Measurements from ENCODE around the gene AGRP. TPM values are rescaled to one million over a fixed set of nuclear protein-coding genes. Genes with fewer than 3 reads are reported as not detected.

The AGRP gene
- total RNA-seq, 1 experiment from 2014 or later: not detected

DNA sequence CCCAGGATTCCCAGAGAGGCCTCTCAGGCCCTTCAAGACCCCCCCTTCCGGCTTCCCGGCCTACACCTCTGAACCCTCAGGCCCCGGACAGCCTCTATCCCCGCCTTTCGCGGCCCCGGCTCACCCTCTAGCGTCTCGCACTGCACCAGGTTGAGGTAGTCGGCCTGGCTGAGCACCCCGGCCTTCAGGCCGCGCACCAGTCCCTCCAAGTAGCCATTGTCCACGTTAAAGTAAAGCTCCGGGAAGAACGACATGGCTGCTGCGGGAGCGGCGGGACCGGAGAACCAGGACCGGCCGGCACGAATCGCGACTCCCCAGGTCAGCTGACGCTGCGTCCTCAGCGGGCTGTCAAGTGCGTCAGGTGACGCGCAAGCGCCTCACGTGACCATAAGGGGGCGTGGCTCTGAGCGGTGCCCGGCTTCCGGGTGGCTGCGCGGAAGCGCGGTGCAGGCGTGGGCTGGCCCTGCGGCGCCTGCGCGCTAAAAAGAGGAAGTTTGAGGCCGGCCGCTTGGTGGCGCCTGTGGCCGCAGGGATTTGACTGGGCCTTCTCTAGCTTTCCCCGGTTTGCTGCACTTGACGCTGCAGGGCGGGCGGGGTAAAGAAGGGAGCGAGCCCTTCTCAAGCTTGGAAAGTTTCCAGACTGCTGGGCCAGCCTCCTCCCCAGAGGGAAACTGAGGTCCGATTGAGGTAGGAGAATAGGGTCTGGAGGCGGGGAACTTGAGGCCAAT, 2.4 kb downstream of the AGRP start, which contains the start of gene ATP6V0D1 (continued):
- TF ChIP-seq AFF4 (CRISPR knock-in tag; IDR thresholded peaks at IDR 0.05; ENCODE audit: borderline replicate concordance): no peak; the same call in 1 of the 2 replicates
- no peak; the same call in 1 of the 2 replicates for TF ChIP-seq FOXP1 (CRISPR knock-in tag; IDR thresholded peaks at IDR 0.05; ENCODE audit: borderline replicate concordance)
- no peak for TF ChIP-seq TCF7 (CRISPR knock-in tag; IDR thresholded peaks at IDR 0.05; ENCODE audit: low read depth)
- no peak for TF ChIP-seq ELF4 (CRISPR knock-in tag; IDR thresholded peaks at IDR 0.05; ENCODE audit: low read depth)
- TF ChIP-seq ZNF423 (CRISPR knock-in tag; IDR thresholded peaks at IDR 0.05): no peak
- no peak for TF ChIP-seq MLX (CRISPR knock-in tag; IDR thresholded peaks at IDR 0.05)
- TF ChIP-seq, protein P1, sequence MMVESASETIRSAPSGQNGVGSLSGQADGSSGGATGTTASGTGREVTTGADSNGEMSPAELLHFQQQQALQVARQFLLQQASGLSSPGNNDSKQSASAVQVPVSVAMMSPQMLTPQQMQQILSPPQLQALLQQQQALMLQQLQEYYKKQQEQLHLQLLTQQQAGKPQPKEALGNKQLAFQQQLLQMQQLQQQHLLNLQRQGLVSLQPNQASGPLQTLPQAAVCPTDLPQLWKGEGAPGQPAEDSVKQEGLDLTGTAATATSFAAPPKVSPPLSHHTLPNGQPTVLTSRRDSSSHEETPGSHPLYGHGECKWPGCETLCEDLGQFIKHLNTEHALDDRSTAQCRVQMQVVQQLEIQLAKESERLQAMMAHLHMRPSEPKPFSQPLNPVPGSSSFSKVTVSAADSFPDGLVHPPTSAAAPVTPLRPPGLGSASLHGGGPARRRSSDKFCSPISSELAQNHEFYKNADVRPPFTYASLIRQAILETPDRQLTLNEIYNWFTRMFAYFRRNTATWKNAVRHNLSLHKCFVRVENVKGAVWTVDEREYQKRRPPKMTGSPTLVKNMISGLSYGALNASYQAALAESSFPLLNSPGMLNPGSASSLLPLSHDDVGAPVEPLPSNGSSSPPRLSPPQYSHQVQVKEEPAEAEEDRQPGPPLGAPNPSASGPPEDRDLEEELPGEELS (CRISPR knock-in tag; IDR thresholded peaks at IDR 0.05): 0 out of 2 replicates have a peak, but pooled peaks have one; percentile 58
- TF ChIP-seq SMAD3 (CRISPR knock-in tag; IDR thresholded peaks at IDR 0.05; ENCODE audit: borderline replicate concordance): no peak
- TF ChIP-seq, protein P2, sequence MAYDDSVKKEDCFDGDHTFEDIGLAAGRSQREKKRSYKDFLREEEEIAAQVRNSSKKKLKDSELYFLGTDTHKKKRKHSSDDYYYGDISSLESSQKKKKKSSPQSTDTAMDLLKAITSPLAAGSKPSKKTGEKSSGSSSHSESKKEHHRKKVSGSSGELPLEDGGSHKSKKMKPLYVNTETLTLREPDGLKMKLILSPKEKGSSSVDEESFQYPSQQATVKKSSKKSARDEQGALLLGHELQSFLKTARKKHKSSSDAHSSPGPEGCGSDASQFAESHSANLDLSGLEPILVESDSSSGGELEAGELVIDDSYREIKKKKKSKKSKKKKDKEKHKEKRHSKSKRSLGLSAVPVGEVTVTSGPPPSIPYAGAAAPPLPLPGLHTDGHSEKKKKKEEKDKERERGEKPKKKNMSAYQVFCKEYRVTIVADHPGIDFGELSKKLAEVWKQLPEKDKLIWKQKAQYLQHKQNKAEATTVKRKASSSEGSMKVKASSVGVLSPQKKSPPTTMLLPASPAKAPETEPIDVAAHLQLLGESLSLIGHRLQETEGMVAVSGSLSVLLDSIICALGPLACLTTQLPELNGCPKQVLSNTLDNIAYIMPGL (CRISPR knock-in tag; IDR thresholded peaks at IDR 0.05): peak; percentile 78
- peak; percentile 93 for TF ChIP-seq ETV6 (CRISPR knock-in tag; IDR thresholded peaks at IDR 0.05)
- TF ChIP-seq, protein P3, sequence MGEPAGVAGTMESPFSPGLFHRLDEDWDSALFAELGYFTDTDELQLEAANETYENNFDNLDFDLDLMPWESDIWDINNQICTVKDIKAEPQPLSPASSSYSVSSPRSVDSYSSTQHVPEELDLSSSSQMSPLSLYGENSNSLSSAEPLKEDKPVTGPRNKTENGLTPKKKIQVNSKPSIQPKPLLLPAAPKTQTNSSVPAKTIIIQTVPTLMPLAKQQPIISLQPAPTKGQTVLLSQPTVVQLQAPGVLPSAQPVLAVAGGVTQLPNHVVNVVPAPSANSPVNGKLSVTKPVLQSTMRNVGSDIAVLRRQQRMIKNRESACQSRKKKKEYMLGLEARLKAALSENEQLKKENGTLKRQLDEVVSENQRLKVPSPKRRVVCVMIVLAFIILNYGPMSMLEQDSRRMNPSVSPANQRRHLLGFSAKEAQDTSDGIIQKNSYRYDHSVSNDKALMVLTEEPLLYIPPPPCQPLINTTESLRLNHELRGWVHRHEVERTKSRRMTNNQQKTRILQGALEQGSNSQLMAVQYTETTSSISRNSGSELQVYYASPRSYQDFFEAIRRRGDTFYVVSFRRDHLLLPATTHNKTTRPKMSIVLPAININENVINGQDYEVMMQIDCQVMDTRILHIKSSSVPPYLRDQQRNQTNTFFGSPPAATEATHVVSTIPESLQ (CRISPR knock-in tag; IDR thresholded peaks at IDR 0.05): no peak
- no peak for TF ChIP-seq JAZF1 (CRISPR knock-in tag; IDR thresholded peaks at IDR 0.05)
- TF ChIP-seq JUN (CRISPR knock-in tag; IDR thresholded peaks at IDR 0.05): no peak
- no peak for TF ChIP-seq STAT6 (CRISPR knock-in tag; conservative IDR thresholded peaks at IDR 0.05; ENCODE audit: low read depth)
- no peak for TF ChIP-seq CDX4 (CRISPR knock-in tag; IDR thresholded peaks at IDR 0.05; ENCODE audit: borderline replicate concordance)
- 0 out of 2 replicates have a peak, but pooled peaks have one; percentile 69 for TF ChIP-seq ATF1 (CRISPR knock-in tag; IDR thresholded peaks at IDR 0.05)
- TF ChIP-seq, protein P4, sequence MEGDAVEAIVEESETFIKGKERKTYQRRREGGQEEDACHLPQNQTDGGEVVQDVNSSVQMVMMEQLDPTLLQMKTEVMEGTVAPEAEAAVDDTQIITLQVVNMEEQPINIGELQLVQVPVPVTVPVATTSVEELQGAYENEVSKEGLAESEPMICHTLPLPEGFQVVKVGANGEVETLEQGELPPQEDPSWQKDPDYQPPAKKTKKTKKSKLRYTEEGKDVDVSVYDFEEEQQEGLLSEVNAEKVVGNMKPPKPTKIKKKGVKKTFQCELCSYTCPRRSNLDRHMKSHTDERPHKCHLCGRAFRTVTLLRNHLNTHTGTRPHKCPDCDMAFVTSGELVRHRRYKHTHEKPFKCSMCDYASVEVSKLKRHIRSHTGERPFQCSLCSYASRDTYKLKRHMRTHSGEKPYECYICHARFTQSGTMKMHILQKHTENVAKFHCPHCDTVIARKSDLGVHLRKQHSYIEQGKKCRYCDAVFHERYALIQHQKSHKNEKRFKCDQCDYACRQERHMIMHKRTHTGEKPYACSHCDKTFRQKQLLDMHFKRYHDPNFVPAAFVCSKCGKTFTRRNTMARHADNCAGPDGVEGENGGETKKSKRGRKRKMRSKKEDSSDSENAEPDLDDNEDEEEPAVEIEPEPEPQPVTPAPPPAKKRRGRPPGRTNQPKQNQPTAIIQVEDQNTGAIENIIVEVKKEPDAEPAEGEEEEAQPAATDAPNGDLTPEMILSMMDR (IDR thresholded peaks at IDR 0.05): peak; percentile 49; the same call in 1 of the 2 replicates
- no peak for TF ChIP-seq TEAD1 (CRISPR knock-in tag; IDR thresholded peaks at IDR 0.05)
- no peak for TF ChIP-seq ZNF121 (CRISPR knock-in tag; IDR thresholded peaks at IDR 0.05)
- no peak for TF ChIP-seq EMX1 (CRISPR knock-in tag; IDR thresholded peaks at IDR 0.05)
- TF ChIP-seq CREM (CRISPR knock-in tag; IDR thresholded peaks at IDR 0.05): peak; percentile 69; the same call in 1 of the 2 replicates
